GM10847 (cell line): Measurements from ENCODE around the gene MYCBPAP.

ENCODE experiments used
- POLR2A ChIP-seq: IDR thresholded peaks from 2 replicates; pipeline ENCODE4 v1.6.1; 2011; ENCODE audit not compliant: insufficient read length; ENCODE audit errors: extremely low read depth

Gene MYCBPAP

DNA sequence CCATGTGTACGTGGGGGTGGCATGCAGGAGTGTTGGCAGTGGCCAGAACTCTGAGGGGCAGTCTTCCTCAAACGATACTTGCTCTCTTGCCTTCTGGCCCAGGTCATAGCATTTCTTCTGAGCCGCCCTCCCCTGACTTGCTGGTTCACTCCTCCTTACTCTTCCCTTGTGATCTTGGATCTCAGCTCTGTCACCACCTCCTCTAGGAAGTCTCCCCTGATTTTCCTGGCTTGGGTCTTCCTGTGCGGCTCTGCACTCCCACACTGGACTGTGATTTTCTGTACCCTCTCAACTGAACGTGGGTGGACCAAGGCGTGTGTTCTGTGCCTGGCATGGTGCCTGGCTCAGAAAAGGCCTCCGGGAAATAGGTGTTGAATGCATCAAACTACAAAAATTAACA is 27.2 kb downstream of the MYCBPAP start:
- TF ChIP-seq POLR2A: no peak

DNA sequence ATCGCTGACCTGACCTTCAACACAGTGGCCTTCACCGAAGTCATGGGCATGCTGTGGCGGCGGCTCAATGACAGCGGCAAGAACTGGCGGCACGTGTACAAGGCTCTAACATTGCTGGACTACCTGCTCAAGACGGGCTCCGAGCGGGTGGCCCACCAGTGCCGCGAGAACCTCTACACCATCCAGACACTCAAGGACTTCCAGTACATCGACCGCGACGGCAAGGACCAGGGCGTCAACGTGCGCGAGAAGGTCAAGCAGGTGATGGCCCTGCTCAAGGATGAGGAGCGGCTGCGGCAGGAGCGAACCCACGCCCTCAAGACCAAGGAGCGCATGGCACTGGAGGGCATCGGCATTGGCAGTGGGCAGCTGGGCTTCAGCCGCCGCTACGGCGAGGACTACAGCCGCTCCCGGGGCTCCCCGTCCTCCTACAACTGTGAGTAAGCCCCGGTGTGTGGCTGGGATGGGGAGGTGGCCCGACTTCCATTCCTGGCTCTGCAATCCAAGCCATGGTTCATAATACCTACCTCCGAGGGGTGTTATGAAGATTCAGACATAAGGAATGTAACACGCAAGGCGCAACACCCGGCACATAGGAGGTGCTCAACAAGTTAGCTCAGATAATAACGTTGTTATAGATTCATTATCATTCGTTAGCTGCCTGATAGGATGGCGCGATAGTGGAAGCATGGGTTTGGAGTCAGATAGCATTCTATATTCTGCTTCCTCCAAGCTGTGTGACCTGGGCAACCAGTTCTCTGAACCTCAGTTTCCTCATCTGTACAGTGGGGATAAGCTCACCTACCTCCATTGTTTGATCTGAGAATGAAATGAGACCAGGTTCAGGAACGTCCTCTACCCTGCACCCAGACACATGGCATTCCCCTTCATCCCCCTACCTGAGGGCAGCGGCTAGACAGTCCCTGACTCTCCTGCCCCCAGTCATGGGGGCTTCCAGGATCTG is 28.7 kb downstream of the MYCBPAP start:
- TF ChIP-seq POLR2A: no peak

DNA sequence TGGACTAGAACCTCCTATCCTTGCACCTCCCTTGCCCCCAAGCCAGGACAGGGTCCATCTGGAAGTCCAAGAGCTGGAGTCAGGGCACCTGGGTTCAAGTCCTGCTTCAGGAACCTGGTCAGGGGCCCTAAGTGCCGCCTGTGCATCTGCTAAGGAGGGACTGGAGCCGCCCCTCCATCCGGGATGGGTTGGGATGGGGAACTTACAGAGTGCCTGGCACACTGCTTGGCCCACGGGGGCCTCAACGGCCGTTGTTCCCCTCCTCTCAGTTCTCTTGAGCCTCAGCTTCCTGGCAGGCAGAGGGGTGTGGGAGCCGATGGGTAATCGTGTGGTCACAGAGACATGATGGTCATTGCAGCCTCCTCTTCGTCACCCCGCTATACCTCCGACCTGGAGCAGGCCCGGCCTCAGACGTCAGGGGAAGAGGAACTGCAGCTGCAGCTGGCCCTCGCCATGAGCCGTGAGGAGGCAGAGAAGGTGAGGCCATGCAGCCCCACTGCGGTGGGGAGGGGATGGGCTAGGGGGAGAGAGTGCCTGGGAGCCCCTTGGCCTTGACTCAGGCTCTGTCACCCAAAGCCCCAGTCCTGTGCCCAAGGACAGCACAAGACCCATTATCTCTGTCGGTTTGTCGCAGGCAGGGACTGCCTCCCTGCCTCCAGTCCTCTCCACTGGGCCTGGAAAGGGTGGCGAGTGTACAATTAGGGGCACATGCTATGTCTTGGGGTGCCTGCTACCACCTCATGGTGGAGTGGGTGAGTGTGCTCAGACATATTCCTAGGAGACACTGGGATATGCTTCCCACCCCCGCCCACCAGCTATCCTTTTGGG is 29.7 kb downstream of the MYCBPAP start:
- TF ChIP-seq POLR2A: no peak

DNA sequence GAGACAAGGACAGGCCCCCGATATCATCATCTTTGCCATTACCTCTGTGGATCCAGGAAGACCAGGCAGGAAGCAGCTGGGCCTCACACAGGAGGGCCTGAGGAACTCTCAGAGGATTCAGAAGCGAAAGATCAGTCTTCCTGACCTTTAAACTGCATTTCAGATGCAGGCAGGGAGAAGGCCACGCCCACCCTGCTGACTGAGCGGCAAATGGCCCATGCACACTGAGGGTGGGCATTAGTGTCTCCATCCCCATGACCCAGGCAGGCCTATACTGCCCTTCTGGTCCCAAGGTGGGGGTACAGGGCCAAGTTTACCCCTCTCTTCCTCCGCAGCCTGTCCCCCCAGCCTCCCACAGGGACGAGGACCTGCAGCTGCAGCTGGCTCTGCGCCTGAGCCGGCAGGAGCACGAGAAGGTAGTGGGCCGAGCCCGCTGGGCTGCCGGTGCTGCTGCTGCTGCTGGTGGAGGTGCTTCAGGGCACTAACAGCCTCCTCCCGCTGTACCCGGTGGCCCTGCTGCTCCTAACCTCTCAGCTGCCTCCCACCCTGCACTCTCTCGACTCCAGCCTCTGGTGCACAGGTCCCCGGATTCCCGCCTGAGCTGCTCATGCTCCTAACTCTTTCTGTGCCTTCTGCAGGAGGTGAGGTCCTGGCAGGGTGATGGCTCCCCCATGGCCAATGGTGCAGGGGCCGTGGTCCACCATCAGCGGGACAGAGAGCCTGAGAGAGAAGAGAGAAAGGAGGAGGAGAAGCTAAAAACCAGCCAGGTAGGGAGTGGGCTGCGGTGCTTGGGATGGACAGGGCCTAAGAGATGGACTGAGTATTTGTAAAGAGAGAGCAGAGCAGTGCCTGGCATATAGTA is 30.5 kb downstream of the MYCBPAP start:
- TF ChIP-seq POLR2A: no peak

GRCh38 chr17:50539762-50540559 is 31.7 kb downstream of the MYCBPAP start:
- TF ChIP-seq POLR2A: no peak

DNA sequence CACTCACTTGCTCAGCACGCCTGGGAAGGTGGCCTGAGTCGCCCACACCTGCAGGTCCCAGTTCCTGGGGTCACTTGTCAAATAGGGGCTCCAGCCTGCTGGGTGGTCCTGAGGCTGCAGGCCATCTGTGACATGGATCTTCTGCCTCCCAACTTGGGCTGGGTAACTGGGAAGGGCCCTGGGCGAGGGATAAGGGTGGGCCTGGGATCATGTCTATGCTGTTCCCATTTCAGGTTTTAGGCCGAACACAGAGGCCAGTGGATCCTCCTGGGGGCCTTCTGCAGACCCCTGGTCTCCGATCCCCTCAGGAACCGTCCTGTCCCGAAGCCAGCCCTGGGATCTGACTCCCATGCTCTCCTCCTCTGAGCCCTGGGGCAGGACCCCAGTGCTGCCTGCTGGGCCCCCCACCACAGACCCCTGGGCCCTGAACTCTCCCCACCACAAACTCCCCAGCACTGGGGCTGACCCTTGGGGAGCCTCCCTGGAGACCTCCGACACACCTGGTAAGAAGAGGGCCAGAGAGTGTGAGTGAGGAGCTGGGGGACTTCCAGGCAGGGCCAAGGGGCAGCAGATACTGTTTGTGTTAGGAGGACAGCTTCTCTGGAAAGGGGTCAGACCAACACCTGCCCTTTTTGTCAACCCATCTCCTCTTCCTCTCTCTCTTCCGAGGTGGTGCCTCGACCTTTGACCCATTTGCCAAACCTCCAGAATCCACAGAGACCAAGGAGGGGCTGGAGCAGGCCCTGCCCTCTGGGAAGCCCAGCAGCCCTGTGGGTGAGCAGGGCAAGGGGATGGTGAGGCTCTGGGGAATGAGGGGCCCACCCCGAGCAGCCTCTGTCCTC is 32.5 kb downstream of the MYCBPAP start:
- TF ChIP-seq POLR2A: no peak

GRCh38 chr17:50541402-50541715 is 33.1 kb downstream of the MYCBPAP start:
- TF ChIP-seq POLR2A: no peak

DNA sequence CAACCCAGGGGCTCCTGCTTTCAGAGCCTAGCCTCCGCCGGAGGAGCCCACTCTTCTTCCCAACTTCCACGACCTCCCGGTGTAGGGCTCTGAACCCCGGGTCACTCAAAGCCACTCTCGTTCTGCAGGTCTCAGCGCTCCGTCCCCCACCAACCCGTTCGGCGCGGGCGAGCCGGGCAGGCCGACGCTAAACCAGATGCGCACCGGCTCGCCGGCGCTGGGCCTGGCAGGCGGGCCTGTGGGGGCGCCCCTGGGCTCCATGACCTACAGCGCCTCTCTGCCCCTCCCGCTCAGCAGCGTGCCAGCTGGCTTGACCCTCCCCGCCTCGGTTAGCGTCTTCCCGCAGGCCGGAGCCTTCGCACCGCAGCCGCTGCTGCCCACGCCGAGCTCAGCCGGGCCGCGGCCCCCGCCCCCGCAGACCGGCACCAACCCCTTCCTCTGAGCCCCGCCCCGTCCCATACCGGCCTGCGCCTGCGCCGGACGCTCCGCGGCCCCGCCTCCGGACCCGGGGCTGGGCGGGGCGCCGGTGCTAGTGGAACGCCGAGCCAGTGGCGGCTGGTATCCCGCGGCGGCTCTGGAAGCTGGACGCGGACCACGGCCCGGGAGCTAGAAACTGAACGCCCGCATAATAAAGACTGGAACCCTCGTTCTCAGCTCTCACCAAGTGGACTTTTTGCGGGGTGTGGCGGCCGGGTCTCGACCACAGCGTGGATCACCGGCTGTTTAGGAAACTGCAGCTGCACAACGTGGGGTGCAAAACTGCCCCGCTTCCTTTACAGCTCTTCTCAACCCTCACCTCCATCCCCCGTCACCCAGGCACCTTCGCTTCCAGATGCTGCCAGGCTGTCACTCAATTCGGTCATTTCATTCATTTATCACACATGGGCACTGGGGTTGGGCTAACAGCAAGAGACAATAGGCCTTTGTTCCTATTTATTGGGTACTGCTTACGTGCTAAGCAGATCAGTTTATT is 33.8 kb downstream of the MYCBPAP start:
- no peak for TF ChIP-seq POLR2A

DNA sequence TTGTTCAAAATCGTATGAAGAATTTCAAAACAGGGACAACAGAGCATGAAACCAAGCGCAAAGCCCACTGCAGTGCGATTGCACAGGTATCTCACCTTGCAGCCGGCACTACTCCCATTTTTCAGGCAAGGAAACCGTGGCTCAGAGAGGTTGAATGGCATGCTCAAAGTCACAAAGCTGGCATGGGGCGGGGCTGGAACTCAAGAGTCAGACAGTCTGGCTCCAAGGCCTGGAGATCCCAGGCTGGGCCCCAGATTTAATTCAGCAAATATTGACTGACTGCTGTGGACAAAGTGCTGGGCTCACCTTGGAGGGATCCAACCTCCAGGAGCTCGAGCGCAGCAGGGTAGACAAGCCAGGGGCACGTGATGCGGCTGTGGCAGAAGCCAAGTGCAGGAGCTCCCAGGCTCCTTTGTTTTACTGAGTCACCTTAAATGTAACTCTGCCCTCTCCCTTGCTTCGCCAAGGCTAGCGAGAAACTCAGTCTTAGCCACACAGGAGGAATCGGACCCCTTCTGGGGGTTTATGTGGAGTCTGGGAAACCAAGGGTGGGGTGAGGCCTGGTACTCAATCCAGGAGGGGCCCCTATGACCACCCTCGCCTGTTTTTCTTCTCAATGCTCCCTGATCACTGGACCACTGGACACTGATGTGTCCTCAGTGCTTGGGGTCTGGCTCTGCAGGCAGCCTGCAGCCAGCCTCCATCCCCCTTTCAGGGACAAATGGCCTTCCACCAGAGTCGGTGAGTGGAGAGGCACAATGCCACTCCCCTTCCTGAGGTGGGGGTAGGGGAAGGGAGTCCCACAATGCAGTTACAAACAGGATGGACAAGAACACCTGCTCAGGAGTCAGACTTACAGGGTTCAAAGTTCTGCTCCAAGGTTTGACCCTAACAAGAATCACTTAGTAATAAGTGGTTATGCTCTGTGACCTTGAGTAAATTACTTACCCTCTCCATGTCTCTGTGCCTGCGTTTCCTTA is 34.8 kb downstream of the MYCBPAP start:
- TF ChIP-seq POLR2A: no peak

- TF ChIP-seq POLR2A: no peak
These were observed 36.3 kb downstream of the MYCBPAP start for GRCh38 chr17:50544516-50544915.

DNA sequence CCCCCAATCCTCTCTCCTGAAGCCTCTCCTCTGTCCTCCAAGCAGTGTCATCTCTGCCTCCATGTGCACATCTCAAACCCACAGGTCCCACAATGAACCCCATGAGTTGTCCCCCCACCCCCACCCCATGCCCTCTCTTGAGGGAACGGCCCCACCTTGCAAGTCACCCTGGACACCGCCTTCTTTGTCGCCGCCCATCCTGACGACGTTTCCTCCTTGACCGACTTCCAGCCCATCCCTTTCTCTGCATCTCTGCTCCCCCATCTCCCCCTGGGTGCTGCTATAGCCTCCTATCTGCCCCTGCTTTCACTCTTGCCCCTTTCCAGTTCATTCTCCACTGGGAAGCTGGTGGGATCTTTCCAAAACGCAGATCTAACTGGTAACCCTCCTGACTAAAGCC is 37.1 kb downstream of the MYCBPAP start:
- no peak for TF ChIP-seq POLR2A
